Stomach (tissue), 4 donors: Measurements from ENCODE around the gene OR6C68.

Experiments
- EP300 ChIP-seq: sonication (generic); formaldehyde crosslinking; IDR thresholded peaks from one replicate; pipeline ENCODE4 v1.6.1; 2017; ENCODE audit warnings: antibody characterized with exemption
- POLR2A ChIP-seq, 4 donors: fragments of 450-650 bp; IDR thresholded peaks; one replicate each; pipeline ENCODE4 v1.6.1; 2016; ENCODE audit warnings: antibody characterized with exemption in 4 of 4, control low read depth in 2 of 4, mild to moderate bottlenecking in 1 of 4, moderate library complexity in 1 of 4
- POLR2AphosphoS5 ChIP-seq, 3 donors: sonication (generic); formaldehyde crosslinking; IDR thresholded peaks; one replicate each; pipeline ENCODE4 v1.6.1; 2016; ENCODE audit warnings: antibody characterized with exemption in 3 of 3
- TF ChIP-seq, protein P1 (sequence below), 7 experiments: fragments of 450-650 bp in 4 of 7; fragments of 200-600 bp in 3 of 7; sonication (generic) in 3 of 7; IDR thresholded peaks; one replicate each; pipeline ENCODE4 v1.5.1; 2016 to 2019; ENCODE audit warnings: antibody characterized with exemption in 7 of 7, control low read depth in 2 of 7, mild to moderate bottlenecking in 1 of 7

DNA sequence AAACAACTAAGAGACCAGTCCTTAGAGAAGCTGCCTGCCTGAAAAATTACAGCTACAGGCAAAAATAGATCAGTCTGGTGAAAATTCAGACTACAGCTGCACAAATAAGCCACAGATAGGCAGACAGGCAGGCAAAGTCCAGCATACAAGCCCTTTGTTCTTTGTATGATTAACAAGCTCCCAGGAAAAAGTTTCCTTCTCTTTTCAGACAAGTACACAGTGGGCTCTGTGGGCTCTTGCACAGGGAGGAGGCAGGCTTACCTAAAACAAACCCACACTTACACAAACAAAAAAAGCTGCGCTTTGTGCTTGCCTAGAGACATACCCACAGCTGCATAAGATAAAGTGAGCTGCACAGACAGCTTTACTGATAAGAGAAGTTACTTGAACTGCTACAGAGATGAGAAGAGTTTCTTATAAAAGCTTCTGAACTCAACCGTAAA, 7.7 kb downstream of the OR6C68 start:
- TF ChIP-seq, protein P1, sequence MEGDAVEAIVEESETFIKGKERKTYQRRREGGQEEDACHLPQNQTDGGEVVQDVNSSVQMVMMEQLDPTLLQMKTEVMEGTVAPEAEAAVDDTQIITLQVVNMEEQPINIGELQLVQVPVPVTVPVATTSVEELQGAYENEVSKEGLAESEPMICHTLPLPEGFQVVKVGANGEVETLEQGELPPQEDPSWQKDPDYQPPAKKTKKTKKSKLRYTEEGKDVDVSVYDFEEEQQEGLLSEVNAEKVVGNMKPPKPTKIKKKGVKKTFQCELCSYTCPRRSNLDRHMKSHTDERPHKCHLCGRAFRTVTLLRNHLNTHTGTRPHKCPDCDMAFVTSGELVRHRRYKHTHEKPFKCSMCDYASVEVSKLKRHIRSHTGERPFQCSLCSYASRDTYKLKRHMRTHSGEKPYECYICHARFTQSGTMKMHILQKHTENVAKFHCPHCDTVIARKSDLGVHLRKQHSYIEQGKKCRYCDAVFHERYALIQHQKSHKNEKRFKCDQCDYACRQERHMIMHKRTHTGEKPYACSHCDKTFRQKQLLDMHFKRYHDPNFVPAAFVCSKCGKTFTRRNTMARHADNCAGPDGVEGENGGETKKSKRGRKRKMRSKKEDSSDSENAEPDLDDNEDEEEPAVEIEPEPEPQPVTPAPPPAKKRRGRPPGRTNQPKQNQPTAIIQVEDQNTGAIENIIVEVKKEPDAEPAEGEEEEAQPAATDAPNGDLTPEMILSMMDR (IDR thresholded peaks at IDR 0.05) = no peak
- TF ChIP-seq POLR2A (IDR thresholded peaks at IDR 0.05) (no peak), POLR2AphosphoS5 (IDR thresholded peaks at IDR 0.05) (no peak), EP300 (no peak)
